ENCODE data around the gene SYT5.

The SYT5 gene

DNA sequence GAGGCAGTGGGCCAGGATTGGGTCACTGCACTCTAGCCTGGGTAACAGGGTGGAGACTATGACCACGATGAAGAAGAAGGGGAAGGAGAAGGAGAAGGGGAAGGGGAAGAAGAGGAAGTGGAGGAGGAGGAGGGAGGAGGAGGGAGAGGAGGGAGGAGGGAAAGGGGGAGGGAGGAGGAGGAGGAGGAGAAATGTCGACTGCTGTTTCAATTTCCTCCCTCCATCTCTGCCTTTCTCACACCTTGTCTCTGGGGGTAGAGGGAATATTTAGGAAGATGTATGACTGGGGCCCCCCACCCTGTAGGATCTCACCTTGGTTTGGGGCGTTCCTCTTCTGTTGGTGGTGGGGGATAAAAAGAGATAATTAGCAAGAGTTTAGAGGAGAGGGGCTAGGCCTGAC lies 34.9 kb downstream of the SYT5 start:
- DNase-seq, result no peak

DNA sequence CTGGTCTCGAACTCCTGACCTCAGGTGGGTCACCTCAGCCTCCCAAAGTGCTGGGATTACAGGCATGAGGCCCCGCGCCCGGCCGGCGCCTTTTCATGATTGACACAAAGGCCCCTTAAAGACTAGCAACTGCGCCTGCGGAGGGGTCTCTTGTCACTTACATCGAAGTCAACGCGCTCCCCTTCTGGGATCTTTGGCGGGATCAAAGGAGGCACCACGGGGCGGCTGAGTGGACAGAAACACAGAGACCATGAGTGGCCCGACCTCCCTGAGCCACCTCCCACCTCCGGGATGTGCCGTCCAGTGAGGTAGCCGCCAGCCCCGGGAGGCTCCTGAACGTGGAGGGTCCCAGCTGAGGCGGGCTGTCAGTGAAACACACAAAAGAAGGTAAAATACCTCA lies 38.4 kb downstream of the SYT5 start:
- DNase-seq, result no peak

DNA sequence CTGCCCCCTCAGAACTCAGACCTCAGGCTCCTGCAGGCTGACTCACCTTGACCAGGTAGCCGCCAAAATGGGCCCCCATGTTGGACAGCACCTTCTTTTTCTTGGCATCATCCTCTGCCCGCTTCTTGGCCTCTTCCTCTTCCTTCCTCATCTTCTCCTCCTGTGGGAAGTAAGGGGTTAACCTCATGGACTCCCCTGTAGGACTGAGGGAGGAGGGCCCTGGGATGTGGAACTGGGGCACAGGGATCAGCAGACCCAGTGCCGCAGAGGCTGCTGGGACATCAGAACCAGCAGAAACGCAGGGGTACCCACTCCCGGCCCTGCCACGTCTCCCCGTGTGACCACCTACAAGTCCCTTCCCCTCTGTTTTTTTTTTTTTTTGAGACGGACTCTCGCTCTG lies 42.2 kb downstream of the SYT5 start:
- DNase-seq, result no peak

DNA sequence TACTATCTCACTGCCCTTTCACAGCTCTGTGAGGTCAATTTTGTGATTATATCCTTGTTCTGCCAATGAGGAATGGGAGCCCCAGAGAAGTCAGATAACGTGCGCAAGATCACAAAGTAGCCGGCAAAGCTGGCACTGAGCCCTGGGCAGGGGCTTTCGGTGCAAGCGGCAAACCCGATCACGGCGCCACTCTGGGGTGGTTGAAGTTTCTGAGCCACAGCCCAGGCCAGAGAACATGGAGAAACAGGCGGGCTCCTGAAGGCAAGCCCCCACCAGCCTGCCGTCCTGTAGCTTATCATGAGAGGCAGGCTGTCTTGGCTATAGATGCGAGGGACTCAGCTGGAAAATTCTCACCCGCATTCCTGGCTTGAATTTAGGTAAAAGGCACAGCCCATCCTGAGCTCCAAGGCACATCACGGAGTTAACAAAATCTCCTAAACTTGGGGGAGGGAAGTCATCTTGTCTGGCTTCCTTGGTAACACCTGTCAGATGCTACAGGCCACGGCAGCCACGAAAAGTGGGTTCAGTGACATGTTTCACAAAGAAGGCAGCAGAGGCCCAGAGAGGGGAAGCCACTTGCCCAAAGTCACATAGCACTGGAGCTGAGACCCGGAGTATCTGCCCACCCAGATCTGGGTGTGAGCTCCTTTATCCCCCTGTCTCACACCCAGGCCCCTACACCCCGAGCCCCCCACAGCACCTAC lies 43.5 kb downstream of the SYT5 start:
- no peak for DNase-seq

DNA sequence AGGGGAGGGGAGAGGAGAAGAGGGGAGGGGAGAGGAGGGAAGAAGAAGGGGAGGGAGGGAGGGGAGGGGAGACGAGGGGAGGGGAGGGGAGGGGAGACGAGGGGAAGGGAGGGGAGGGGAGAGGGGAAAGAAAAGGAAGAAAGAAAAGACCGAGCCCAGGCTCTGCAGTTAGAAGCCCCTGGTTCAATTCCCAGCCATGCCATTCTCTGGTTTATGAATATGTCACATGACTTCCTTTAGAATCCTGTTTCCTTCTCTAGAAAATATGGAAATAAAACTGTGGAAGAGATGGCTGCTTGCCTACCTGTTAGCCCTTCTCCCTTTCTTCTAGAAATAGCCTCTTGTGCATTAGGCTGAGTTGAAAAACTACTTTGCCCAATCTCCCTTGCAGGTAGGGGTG lies 45.4 kb downstream of the SYT5 start:
- no peak for DNase-seq

DNA sequence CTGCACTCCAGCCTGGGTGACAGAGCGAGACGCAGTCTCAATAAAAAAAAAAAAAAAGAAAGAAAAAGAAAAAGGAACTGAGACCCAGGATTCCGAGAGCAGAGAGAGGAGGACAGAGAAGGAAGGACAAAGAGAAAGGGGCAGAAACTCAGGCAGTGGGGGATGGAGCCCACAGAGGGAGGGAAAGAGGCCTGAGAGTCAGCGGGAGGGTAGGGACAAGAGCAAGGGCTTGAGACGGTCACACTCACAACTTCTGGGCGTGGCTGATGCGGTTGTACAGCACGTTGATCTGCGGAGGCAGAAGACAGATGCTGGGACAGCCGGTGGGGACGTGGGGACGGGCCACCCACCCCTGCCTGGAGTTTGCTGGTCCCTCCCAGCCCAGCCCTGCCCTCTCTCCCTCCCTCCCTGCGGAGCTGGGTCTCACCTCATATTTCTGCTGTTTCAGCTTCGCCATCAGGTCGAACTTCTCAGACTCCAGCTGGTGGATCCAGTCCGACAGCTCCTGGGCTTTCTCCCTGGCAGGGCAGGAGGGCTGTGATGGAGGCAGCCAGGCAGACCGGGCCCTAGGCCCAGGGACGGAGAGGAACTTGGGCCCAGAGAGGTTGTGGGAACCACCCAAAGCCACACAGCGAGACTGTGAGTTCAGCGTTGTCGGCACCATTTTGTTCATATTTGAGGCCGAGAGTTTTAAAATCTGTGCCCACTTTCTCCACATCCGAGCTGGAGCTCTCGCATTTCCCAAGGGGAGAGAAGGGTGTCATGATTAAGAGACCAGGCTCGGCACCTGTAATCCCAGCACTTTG lies 46.2 kb downstream of the SYT5 start:
- no peak for DNase-seq

DNA sequence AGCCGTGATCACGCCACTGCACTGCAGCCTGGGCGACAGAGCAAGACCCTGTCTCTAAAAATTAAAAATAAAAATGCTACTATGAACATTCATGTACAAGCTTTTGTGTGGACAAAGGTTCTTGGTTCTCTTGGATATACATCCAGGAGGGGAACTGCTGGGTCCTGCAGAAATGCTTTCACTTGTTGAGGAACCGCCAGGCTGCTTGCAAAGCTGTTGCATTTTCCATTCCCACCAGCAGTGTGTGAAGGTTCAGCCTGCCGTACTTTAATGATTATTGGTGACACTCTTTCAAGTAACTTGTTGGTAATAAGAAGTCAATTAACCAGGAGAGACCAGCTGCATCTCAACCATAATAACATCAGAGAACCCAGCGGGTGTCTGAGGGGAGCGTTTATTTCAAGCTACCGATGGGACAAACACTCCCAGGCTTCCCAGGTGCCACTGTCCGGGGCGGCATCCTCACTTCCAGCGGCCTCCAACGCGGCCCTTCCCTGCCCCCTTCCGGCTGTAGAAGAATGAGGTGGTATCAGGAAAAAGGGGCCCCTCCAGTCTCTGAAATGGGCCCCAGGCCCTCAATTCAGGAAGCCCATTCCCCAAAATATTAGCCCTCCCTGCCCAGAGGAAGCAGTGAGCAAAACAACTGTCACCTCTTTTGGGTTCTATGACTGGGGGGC lies 47.5 kb downstream of the SYT5 start:
- no peak for DNase-seq

DNA sequence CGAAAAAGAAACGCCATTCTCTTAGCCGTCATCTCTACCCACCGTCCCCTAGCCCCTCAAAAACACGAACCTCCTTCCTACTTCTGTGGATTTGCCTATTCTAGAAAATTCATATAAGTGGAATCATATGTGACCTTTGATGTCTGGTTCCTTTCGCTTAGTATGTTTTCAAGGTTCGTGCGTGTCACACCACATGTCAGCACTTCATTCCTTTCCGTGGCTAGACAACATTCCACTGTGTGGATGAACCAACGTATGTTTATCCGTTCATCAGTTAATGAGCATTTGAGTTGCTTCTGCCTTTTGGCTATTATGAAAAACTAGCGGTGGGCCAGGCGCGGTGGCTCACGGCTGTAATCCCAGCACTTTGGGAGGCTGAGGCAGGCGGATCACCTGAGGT lies 48.7 kb downstream of the SYT5 start:
- DNase-seq, result no peak
